Measurements from ENCODE around the gene RPL32. TPM values are rescaled to one million over a fixed set of nuclear protein-coding genes. Genes with fewer than 3 reads are reported as not detected.

The RPL32 gene
- total RNA-seq, 1 experiment from 2014 or later, result 2,021 TPM

GRCh38 chr3:12882336-12883310 is 41.3 kb upstream of the RPL32 start:
- Histone ChIP-seq H3K4me1 (ENCODE audit: insufficient read depth, low read length) (no peaks in the 10 kb centered on the region; the same call in 1 of the 2 replicates), H3K23me2 (ENCODE audit: insufficient read length, low read depth, low read length, poor library complexity, severe bottlenecking) (no peaks in the 10 kb centered on the region), H4K20me1 (ENCODE audit: control insufficient read depth, insufficient read depth, insufficient read length) (no peaks in the 10 kb centered on the region), H3K18ac (ENCODE audit: insufficient read length, low read depth, low read length) (no peak overlapping the region), H3K56ac (ENCODE audit: insufficient read length, low read depth, low read length) (no peak overlapping the region), H3K9me3 (ENCODE audit: control insufficient read depth, low read depth, low read length) (no peaks in the 10 kb centered on the region), H4K8ac (replicated peaks; ENCODE audit: insufficient read length, low read depth, low read length) (no peak overlapping the region), H3K4ac (ENCODE audit: low read depth, low read length) (no peak overlapping the region), H3K14ac (ENCODE audit: insufficient read depth, low read length) (no peak overlapping the region), H4K5ac (ENCODE audit: insufficient read length, low read depth, low read length) (no peak overlapping the region), H2BK5ac (ENCODE audit: insufficient read length, low read length) (no peak overlapping the region), H2BK120ac (ENCODE audit: low read depth, low read length, poor library complexity, severe bottlenecking) (no peak overlapping the region), H2BK12ac (ENCODE audit: insufficient read length, low read depth, low read length) (no peak overlapping the region), H3K79me2 (ENCODE audit: insufficient read depth, low read length) (no peaks in the 10 kb centered on the region), H2BK20ac (ENCODE audit: low read depth, low read length, poor library complexity, severe bottlenecking) (no peak overlapping the region), H3K27ac (ENCODE audit: insufficient read length, low read depth, low read length) (no peak overlapping the region), H4K91ac (ENCODE audit: insufficient read length, low read depth, low read length) (no peak overlapping the region), H3K9ac (ENCODE audit: extremely low read depth, insufficient read length, low read length) (no peak overlapping the region), H2AK5ac (ENCODE audit: insufficient read length, low read length) (no peak overlapping the region), H3K27me3 (ENCODE audit: insufficient read depth, low read length) (peaks cover 2% of the 10 kb centered on the region; the same call in 1 of the 2 replicates), H3T11ph (ENCODE audit: low read length) (no peak overlapping the region), H2AFZ (ENCODE audit: low read length) (no peak overlapping the region), H3K23ac (ENCODE audit: insufficient read length, low read depth, low read length) (no peak overlapping the region), H3K4me2 (ENCODE audit: insufficient read depth, insufficient read length, low read length) (no peak overlapping the region), H2BK15ac (ENCODE audit: low read depth, low read length) (no peak overlapping the region), H3K79me1 (ENCODE audit: insufficient read depth, low read depth, low read length, poor library complexity, severe bottlenecking) (no peaks in the 10 kb centered on the region)
- Mint-ChIP-seq H3K4me1 (peaks cover 8 to 15% of the 10 kb centered on the region in 2 experiments), H3K36me3 (ENCODE audit: insufficient read depth in 1 of 3, low read depth in 3 of 3) (peaks cover 0 to 4% (median 0%) of the 10 kb centered on the region in 3 experiments; a peak in 2 of 7 replicates), H3K27me3 (ENCODE audit: low read depth) (peaks cover 45% of the 10 kb centered on the region), H3K9me3 (peaks cover 0 to 2% of the 10 kb centered on the region in 2 experiments; a peak in 2 of 5 replicates), H3K27ac (no peak overlapping the region), H3K4me3 (no peak overlapping the region)
- WGBS (ENCODE audit: extremely low coverage, insufficient read length, low lambda C conversion rate), result no CpG with 5 or more reads among the region's 62 CpGs
- TF ChIP-seq CTCF (conservative IDR thresholded peaks at IDR 0.05), result no peak
- DNase-seq, result no peak
